ENCODE measurements around the gene PAX5. TPM values are rescaled to one million over a fixed set of nuclear protein-coding genes. Genes with fewer than 3 reads are reported as not detected.

PAX5 gene
- total RNA-seq, 3 donors from 2014 or later (not counting 1 experiment from before 2014, with no cell fraction given): 1.3 to 2.1 (median 2.0) TPM

DNA sequence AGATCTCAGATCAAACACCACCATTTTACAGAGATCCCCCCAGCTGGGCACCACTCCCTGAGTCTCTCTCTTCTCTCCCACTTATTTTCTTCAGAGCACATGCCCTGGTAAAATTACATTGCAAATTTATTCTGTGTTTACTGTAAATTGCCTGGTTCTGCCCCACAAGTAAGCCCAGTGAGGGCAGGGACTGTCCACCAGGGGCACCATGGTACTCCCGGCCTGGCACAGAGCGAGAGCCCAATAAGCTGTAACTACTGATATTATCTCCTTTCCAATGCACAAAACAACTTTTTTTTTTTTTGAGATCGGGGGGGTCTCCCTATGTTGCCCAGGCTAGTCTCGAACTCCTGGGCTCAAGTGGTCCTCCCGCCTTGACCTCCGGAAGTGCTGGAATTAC lies 123.0 kb downstream of the PAX5 start:
- TF ChIP-seq, protein P1, sequence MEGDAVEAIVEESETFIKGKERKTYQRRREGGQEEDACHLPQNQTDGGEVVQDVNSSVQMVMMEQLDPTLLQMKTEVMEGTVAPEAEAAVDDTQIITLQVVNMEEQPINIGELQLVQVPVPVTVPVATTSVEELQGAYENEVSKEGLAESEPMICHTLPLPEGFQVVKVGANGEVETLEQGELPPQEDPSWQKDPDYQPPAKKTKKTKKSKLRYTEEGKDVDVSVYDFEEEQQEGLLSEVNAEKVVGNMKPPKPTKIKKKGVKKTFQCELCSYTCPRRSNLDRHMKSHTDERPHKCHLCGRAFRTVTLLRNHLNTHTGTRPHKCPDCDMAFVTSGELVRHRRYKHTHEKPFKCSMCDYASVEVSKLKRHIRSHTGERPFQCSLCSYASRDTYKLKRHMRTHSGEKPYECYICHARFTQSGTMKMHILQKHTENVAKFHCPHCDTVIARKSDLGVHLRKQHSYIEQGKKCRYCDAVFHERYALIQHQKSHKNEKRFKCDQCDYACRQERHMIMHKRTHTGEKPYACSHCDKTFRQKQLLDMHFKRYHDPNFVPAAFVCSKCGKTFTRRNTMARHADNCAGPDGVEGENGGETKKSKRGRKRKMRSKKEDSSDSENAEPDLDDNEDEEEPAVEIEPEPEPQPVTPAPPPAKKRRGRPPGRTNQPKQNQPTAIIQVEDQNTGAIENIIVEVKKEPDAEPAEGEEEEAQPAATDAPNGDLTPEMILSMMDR (IDR thresholded peaks at IDR 0.05): no peak
- Histone ChIP-seq H3K4me1 (ENCODE audit: control insufficient read depth, insufficient read depth, low read length) (no peaks in the 10 kb centered on the region), H3K4me3 (ENCODE audit: low read length) (no peak overlapping the region), H3K36me3 (ENCODE audit: control insufficient read depth, insufficient read depth, low read length) (no peaks in the 10 kb centered on the region), H3K27me3 (ENCODE audit: control insufficient read depth, insufficient read depth, low read length) (no peaks in the 10 kb centered on the region), H3K9me3 (ENCODE audit: control insufficient read depth, insufficient read depth, low read length) (no peaks in the 10 kb centered on the region), H3K27ac (ENCODE audit: low read length) (no peak overlapping the region)
- H3K27me3 Mint-ChIP-seq (ENCODE audit: low read depth in 2 of 2): peaks cover 19 to 42% of the 10 kb centered on the region in 2 donors
- no peak for DNase-seq
- H3K36me3 Mint-ChIP-seq: no peaks in the 10 kb centered on the region
- no peak overlapping the region for H3K4me3 Mint-ChIP-seq
- no peaks in the 10 kb centered on the region for H3K4me1 Mint-ChIP-seq
- H3K9me3 Mint-ChIP-seq: no peaks in the 10 kb centered on the region
- H3K27ac Mint-ChIP-seq: no peak overlapping the region
- no peak for ATAC-seq
- intact Hi-C loops (cut with micrococcal nuclease): no loop called here
- 86% methylated on average over 6 of the region's 6 CpGs for WGBS (ENCODE audit: insufficient coverage)

- no peaks in the 10 kb centered on the region for H3K9me3 ChIP-seq (ENCODE audit: control insufficient read depth, insufficient read depth, low read length)
- no peak overlapping the region for H3K4me3 ChIP-seq (ENCODE audit: low read length)
- Mint-ChIP-seq H3K4me3 (no peak overlapping the region), H3K27ac (no peak overlapping the region), H3K27me3 (ENCODE audit: low read depth in 2 of 2) (peaks cover 29 to 59% of the 10 kb centered on the region in 2 donors), H3K36me3 (no peaks in the 10 kb centered on the region), H3K9me3 (no peaks in the 10 kb centered on the region), H3K4me1 (no peaks in the 10 kb centered on the region)
- no peak for DNase-seq
- TF ChIP-seq, protein P1 (IDR thresholded peaks at IDR 0.05): no peak
- intact Hi-C loops (cut with micrococcal nuclease): no loop called here
- WGBS (ENCODE audit: insufficient coverage): 76% methylated on average over 6 of the region's 6 CpGs
- no peaks in the 10 kb centered on the region for H3K4me1 ChIP-seq (ENCODE audit: control insufficient read depth, insufficient read depth, low read length)
- no peak for ATAC-seq
- H3K27ac ChIP-seq (ENCODE audit: low read length): no peak overlapping the region
- no peaks in the 10 kb centered on the region for H3K27me3 ChIP-seq (ENCODE audit: control insufficient read depth, insufficient read depth, low read length)
- no peaks in the 10 kb centered on the region for H3K36me3 ChIP-seq (ENCODE audit: control insufficient read depth, insufficient read depth, low read length)
These were observed 127.6 kb downstream of the PAX5 start for GRCh38 chr9:36906492-36906891.

DNA sequence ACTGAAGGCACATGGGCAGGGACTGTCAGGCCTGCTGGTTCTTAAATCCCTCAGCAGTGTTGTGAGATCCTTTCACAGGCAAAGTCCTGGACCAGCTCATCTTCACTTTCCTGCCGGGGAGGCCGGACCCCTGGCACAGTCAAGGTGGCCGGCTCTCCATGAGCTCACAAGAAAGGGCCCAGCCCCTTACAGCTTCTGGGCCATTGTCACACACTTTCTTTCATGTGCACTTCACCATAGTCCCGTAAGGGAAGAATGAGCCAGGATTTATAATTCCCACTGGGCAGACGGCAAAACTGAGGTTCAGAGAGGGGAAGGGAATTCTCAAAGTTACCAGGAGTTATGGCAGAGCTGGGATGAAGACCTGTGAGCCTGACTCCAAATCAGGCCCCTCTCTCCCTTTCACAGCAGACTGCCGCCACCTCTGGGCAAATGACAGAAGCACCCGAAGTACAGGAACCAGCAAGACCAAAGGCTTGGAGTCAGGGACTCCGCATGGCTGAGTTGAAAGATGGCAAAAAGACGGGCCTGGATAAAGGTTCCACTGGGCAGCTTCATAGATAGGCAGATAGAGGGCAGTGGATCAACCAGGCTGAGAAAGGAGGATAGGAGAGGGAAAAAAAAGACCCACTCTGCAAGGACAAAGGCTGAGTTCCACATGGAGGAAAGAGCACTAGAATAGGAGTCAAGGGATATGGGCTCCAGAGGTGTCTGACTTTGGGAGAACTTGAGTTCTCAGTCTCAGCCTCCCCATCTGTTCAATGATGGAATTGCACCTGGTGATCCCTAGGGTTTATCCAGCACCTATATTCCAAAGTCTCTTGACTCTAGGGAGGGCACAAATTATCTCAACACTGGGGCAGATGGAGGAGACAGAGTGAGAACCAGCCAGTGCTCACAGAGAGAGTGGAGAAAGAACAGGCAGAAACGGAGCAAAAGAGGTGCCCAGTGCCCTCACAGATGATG lies 128.7 kb downstream of the PAX5 start:
- Mint-ChIP-seq H3K9me3 (no peaks in the 10 kb centered on the region), H3K27ac (no peak overlapping the region), H3K4me3 (no peak overlapping the region), H3K36me3 (no peaks in the 10 kb centered on the region), H3K4me1 (no peaks in the 10 kb centered on the region), H3K27me3 (ENCODE audit: low read depth in 2 of 2) (peaks cover 33 to 50% of the 10 kb centered on the region in 2 donors)
- intact Hi-C loops (cut with micrococcal nuclease): no loop called here
- Histone ChIP-seq H3K27ac (ENCODE audit: low read length) (no peak overlapping the region), H3K9me3 (ENCODE audit: control insufficient read depth, insufficient read depth, low read length) (no peaks in the 10 kb centered on the region), H3K27me3 (ENCODE audit: control insufficient read depth, insufficient read depth, low read length) (no peaks in the 10 kb centered on the region), H3K4me1 (ENCODE audit: control insufficient read depth, insufficient read depth, low read length) (no peaks in the 10 kb centered on the region), H3K36me3 (ENCODE audit: control insufficient read depth, insufficient read depth, low read length) (no peaks in the 10 kb centered on the region), H3K4me3 (ENCODE audit: low read length) (no peak overlapping the region)
- ATAC-seq (no peak), DNase-seq (no peak)
- TF ChIP-seq, protein P1 (IDR thresholded peaks at IDR 0.05): no peak
- 90% methylated on average over 10 of the region's 10 CpGs for WGBS (ENCODE audit: insufficient coverage)

Data from natural killer cell (primary cell).